ENCODE measurements around the gene BRF1. TPM values are rescaled to one million over a fixed set of nuclear protein-coding genes. Genes with fewer than 3 reads are reported as not detected.

Gene BRF1
- total RNA-seq, 6 experiments from 2014 or later = 13.1 to 17.8 (median 16.2) TPM

GRCh38 chr14:105203057-105203531, 97.7 kb downstream of the BRF1 start:
- Histone ChIP-seq H3K4me1 (peaks cover 0 to 22% (median 8%) of the 10 kb centered on the region in 4 donors), H3K27ac (no peak overlapping the region)
- TF ChIP-seq POLR2A (IDR thresholded peaks at IDR 0.05) (no peak), CTCF (IDR thresholded peaks at IDR 0.05) (peak; percentile 90 to 96 (median 93))

GRCh38 chr14:105201925-105202513, 98.8 kb downstream of the BRF1 start:
- H3K27ac ChIP-seq = no peak overlapping the region
- no peaks in the 10 kb centered on the region for H3K36me3 ChIP-seq
- ATAC-seq = no peak
- intact Hi-C loops (cut with DNase I) = loop anchor here (5.0 to 10.0 kb wide), 2 partner anchors 83 to 150 kb away; no protein-coding TSS in a partner anchor
- WGBS (ENCODE audit: insufficient coverage, low coverage, low lambda C conversion rate, missing lambda C conversion rate) = 20% methylated on average over 2 of the region's 20 CpGs
- peaks cover 0 to 22% (median 8%) of the 10 kb centered on the region in 4 donors for H3K4me1 ChIP-seq
- H3K9me3 ChIP-seq = no peaks in the 10 kb centered on the region
- no peak overlapping the region for H3K4me3 ChIP-seq
- DNase-seq = no peak
- H3K27me3 ChIP-seq = no peaks in the 10 kb centered on the region
- TF ChIP-seq CTCF (IDR thresholded peaks at IDR 0.05) (no peak), POLR2A (IDR thresholded peaks at IDR 0.05) (no peak)

More at GRCh38 chr14:105203057-105203531, 97.7 kb downstream of the BRF1 start:
- intact Hi-C loops (cut with DNase I) = loop anchor here (5.0 to 10.0 kb wide), 2 partner anchors 82 to 149 kb away; no protein-coding TSS in a partner anchor
- DNase-seq (peak; percentile 75 to 83 (median 82)), ATAC-seq (peak; percentile 46 to 58 (median 50))
- 20% methylated on average over 2 of the region's 18 CpGs for whole genome bisulfite sequencing (ENCODE audit: insufficient coverage, low coverage, low lambda C conversion rate, missing lambda C conversion rate)
- H3K36me3 ChIP-seq = no peaks in the 10 kb centered on the region
- H3K9me3 ChIP-seq = no peaks in the 10 kb centered on the region
- H3K27me3 ChIP-seq = no peaks in the 10 kb centered on the region
- H3K4me3 ChIP-seq = no peak overlapping the region

- ATAC-seq = no peak
- no peak for DNase-seq
- intact Hi-C loops (cut with DNase I) = loop anchor here (5.0 to 10.0 kb wide), 2 partner anchors 83 to 151 kb away; no protein-coding TSS in a partner anchor
These were observed 99.5 kb downstream of the BRF1 start for GRCh38 chr14:105201156-105201924.

GRCh38 chr14:105200641-105201040, 100.2 kb downstream of the BRF1 start:
- H3K36me3 ChIP-seq = no peaks in the 10 kb centered on the region
- H3K9me3 ChIP-seq = no peaks in the 10 kb centered on the region
- DNase-seq (no peak), ATAC-seq (no peak)
- H3K27me3 ChIP-seq = peaks cover 0 to 7% of the 10 kb centered on the region in 2 donors
- H3K4me3 ChIP-seq = no peak overlapping the region
- 65% methylated on average over 10 of the region's 16 CpGs for WGBS (ENCODE audit: insufficient coverage, low coverage, low lambda C conversion rate, missing lambda C conversion rate)
- TF ChIP-seq CTCF (IDR thresholded peaks at IDR 0.05) = no peak
- no peak for TF ChIP-seq POLR2A (IDR thresholded peaks at IDR 0.05)
- intact Hi-C loops (cut with DNase I) = loop anchor here (5.0 to 10.0 kb wide), 2 partner anchors 84 to 152 kb away; no protein-coding TSS in a partner anchor
- peaks cover 0 to 20% (median 9%) of the 10 kb centered on the region in 4 donors for H3K4me1 ChIP-seq
- H3K27ac ChIP-seq = no peak overlapping the region

More at GRCh38 chr14:105201156-105201924, 99.5 kb downstream of the BRF1 start:
- TF ChIP-seq CTCF (IDR thresholded peaks at IDR 0.05) = peak; percentile 2 to 24 (median 16)
- no peak for TF ChIP-seq POLR2A (IDR thresholded peaks at IDR 0.05)
- H3K9me3 ChIP-seq = no peaks in the 10 kb centered on the region
- no peak overlapping the region for H3K27ac ChIP-seq
- H3K36me3 ChIP-seq = no peaks in the 10 kb centered on the region
- WGBS (ENCODE audit: insufficient coverage, low coverage, low lambda C conversion rate, missing lambda C conversion rate) = 16% methylated on average over 8 of the region's 28 CpGs
- peaks cover 0 to 4% of the 10 kb centered on the region in 2 donors for H3K27me3 ChIP-seq
- no peak overlapping the region for H3K4me3 ChIP-seq
- peaks cover 0 to 22% (median 8%) of the 10 kb centered on the region in 4 donors for H3K4me1 ChIP-seq

Measured in right lobe of liver (tissue), 6 donors.